GM18520 (cell line): Measurements from ENCODE around the gene SYT8.
"Not testable (repeated sequence)": the region's sequence is repeated elsewhere in the genome, so short reads cannot be mapped to it uniquely, and the experiment has no call there.

Experiments
- ATAC-seq: cut with Tn5 transposase; IDR thresholded peaks from one replicate; pipeline ENCODE4 v1.9.1; 2021; ENCODE audit not compliant: unreplicated experiment

The SYT8 gene

GRCh38 chr11:1871531-1871930 is 36.7 kb downstream of the SYT8 start:
- ATAC-seq: no peak

GRCh38 chr11:1872267-1872985 is 37.6 kb downstream of the SYT8 start:
- no peak for ATAC-seq

- no peak for ATAC-seq
These were observed 38.4 kb downstream of the SYT8 start for GRCh38 chr11:1873048-1873812.

GRCh38 chr11:1873813-1874150 is 39.0 kb downstream of the SYT8 start:
- ATAC-seq: not testable (repeated sequence)

- not testable (repeated sequence) for ATAC-seq
These were observed 39.8 kb downstream of the SYT8 start for GRCh38 chr11:1874441-1875092.

GRCh38 chr11:1875093-1875850 is 40.5 kb downstream of the SYT8 start:
- ATAC-seq: no peak

- ATAC-seq: not testable (repeated sequence)
These were observed 41.1 kb downstream of the SYT8 start for GRCh38 chr11:1875851-1876301.

GRCh38 chr11:1876361-1877063 is 41.7 kb downstream of the SYT8 start:
- ATAC-seq: no peak

GRCh38 chr11:1877211-1878136 is 42.7 kb downstream of the SYT8 start:
- ATAC-seq: no peak

- no peak for ATAC-seq
These were observed 43.6 kb downstream of the SYT8 start for GRCh38 chr11:1878137-1879031.

- no peak for ATAC-seq
These were observed 44.7 kb downstream of the SYT8 start for GRCh38 chr11:1879342-1879940.

GRCh38 chr11:1879941-1880720 is 45.3 kb downstream of the SYT8 start:
- no peak for ATAC-seq

GRCh38 chr11:1880746-1881441 is 46.1 kb downstream of the SYT8 start:
- ATAC-seq: no peak

GRCh38 chr11:1881442-1882264 is 46.9 kb downstream of the SYT8 start:
- no peak for ATAC-seq

GRCh38 chr11:1882265-1883238 is 47.8 kb downstream of the SYT8 start:
- ATAC-seq: no peak
